ENCODE data around the gene MAB21L4. TPM values are rescaled to one million over a fixed set of nuclear protein-coding genes. Genes with fewer than 3 reads are reported as not detected.

The MAB21L4 gene
- total RNA-seq, 1 donor from 2014 or later = not detected

GRCh38 chr2:240906911-240907590 lies 11.1 kb upstream of the MAB21L4 start:
- H3K27me3 Mint-ChIP-seq (ENCODE audit: low read depth) = peaks cover 22% of the 10 kb centered on the region
- no peaks in the 10 kb centered on the region for H3K9me3 Mint-ChIP-seq
- no peak overlapping the region for H3K27ac Mint-ChIP-seq (ENCODE audit: unreplicated experiment)
- no peak for TF ChIP-seq CTCF (conservative IDR thresholded peaks at IDR 0.05)
- H3K4me1 Mint-ChIP-seq = no peaks in the 10 kb centered on the region
- no peak overlapping the region for H3K4me3 Mint-ChIP-seq
- DNase-seq (ENCODE audit: low read depth, low spot score) = no peak
- no peaks in the 10 kb centered on the region for H3K36me3 Mint-ChIP-seq (ENCODE audit: low read depth)

DNA sequence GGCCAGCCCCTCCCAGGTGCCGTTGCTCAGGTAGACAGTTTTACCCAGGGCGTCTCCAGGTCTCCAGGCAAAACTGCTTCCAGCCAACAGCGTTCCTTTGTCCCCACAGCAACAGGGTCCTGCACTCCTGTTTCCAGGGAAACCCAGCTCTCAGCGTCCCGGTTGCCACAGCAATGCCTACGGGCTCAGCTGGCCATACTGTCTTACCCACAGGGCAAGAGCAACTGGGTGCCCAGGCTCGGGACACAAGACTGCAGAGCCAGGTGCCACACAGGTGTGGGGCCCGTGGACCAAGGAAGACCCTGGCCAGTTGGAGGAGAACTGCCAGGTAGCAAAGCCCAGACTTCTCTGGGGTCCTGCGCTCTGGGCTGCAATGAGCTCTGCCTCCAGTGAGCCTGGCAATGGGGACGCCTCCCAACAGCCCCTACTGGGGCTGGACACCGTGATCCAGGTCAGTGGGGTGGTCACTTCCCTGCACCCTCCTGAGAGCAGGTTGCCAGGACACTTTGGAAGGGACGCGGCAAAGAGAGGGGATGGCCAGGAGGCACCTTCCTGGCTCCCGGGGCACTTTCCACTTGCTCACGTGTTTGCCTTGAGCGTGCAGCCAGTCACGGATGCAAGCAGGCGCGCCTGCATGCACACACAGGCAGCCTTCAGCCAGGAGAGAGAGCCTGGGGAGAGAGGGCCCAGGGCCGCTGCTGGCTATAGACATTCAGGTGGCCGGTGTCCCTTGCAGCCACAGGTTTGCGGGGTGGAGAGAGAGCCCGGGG lies 10.4 kb upstream of the MAB21L4 start, which contains the start of gene CROCC2:
Gene CROCC2, plus strand, starts transcription at position 196 of the 770 bp plus-strand sequence. Its CDS starts 178 bp downstream, at position 374.
- peaks cover 16% of the 10 kb centered on the region for H3K27me3 Mint-ChIP-seq (ENCODE audit: low read depth)
- H3K27ac Mint-ChIP-seq (ENCODE audit: unreplicated experiment) = peak within 1 kb of the TSS; percentile 12
- no peak within 1 kb of the TSS for H3K4me3 Mint-ChIP-seq
- H3K9me3 Mint-ChIP-seq = no peaks in the 10 kb centered on the region
- no peaks in the 10 kb centered on the region for H3K36me3 Mint-ChIP-seq (ENCODE audit: low read depth)
- DNase-seq (ENCODE audit: low read depth, low spot score) = no peak
- no peak for TF ChIP-seq CTCF (conservative IDR thresholded peaks at IDR 0.05)
- no peaks in the 10 kb centered on the region for H3K4me1 Mint-ChIP-seq

GRCh38 chr2:240905176-240905781 lies 9.3 kb upstream of the MAB21L4 start:
- no peaks in the 10 kb centered on the region for H3K36me3 Mint-ChIP-seq (ENCODE audit: low read depth)
- H3K4me1 Mint-ChIP-seq = no peaks in the 10 kb centered on the region
- H3K27ac Mint-ChIP-seq (ENCODE audit: unreplicated experiment) = no peak overlapping the region

GRCh38 chr2:240904216-240905175 lies 8.5 kb upstream of the MAB21L4 start:
- Mint-ChIP-seq H3K9me3 (no peaks in the 10 kb centered on the region), H3K36me3 (ENCODE audit: low read depth) (no peaks in the 10 kb centered on the region), H3K27ac (ENCODE audit: unreplicated experiment) (no peak overlapping the region), H3K4me3 (no peak overlapping the region), H3K4me1 (no peaks in the 10 kb centered on the region), H3K27me3 (ENCODE audit: low read depth) (peaks cover 5% of the 10 kb centered on the region)
- no peak for DNase-seq (ENCODE audit: low read depth, low spot score)
- TF ChIP-seq CTCF (conservative IDR thresholded peaks at IDR 0.05) = no peak

More at GRCh38 chr2:240905176-240905781, 9.3 kb upstream of the MAB21L4 start:
- Mint-ChIP-seq H3K27me3 (ENCODE audit: low read depth) (peaks cover 11% of the 10 kb centered on the region), H3K4me3 (no peak overlapping the region), H3K9me3 (no peaks in the 10 kb centered on the region)
- no peak for TF ChIP-seq CTCF (conservative IDR thresholded peaks at IDR 0.05)
- no peak for DNase-seq (ENCODE audit: low read depth, low spot score)

All from neural crest cell (in vitro differentiated cells).